Muscle of leg (tissue), 11 donors: ENCODE measurements around the gene DUSP22. TPM values are rescaled to one million over a fixed set of nuclear protein-coding genes. Genes with fewer than 3 reads are reported as not detected.
A peak's percentile ranks its signal among the peaks of the same experiment; 100 is the strongest.

Experiments
- DNase-seq: peaks from one replicate; pipeline ENCODE4 v3.0.0; 2013
- H3K27ac ChIP-seq: one replicate; pipeline ENCODE4 v1.5.1; 2013; ENCODE audit warnings: mild to moderate bottlenecking, low read length, control low read depth
- H3K27me3 ChIP-seq: one replicate; pipeline ENCODE4 v1.6.1; 2013; ENCODE audit warnings: low read length; ENCODE audit not compliant: control insufficient read depth, insufficient read depth
- H3K36me3 ChIP-seq: one replicate; pipeline ENCODE4 v1.6.1; 2013; ENCODE audit warnings: low read length; ENCODE audit not compliant: control insufficient read depth, insufficient read depth
- H3K4me1 ChIP-seq: one replicate; pipeline ENCODE4 v1.6.1; 2013; ENCODE audit warnings: low read length; ENCODE audit not compliant: control insufficient read depth, insufficient read depth
- H3K4me3 ChIP-seq: one replicate; pipeline ENCODE4 v1.5.1; 2013; ENCODE audit warnings: low read length, control low read depth
- H3K9me3 ChIP-seq: replicated peaks from 2 replicates; pipeline ENCODE4 v1.6.1; 2013; ENCODE audit warnings: low read depth, low read length; ENCODE audit not compliant: control insufficient read depth
- WGBS: methylation state at CpG from one replicate; pipeline ENCODE4 v1.1.5; 2013; ENCODE audit warnings: missing lambda C conversion rate; ENCODE audit not compliant: insufficient coverage; 5-methylcytosine and 5-hydroxymethylcytosine counted together
- polyA plus RNA-seq, 8 donors: library from polyadenylated mRNA; unstranded; fragments of 120-200 nt; gene quantifications; one replicate each; pipeline versions ENCODE4 v1.2.1 to v1.2.3, GENCODE V29; 2013; ENCODE audit warnings: inconsistent platforms in 1 of 8, low replicate concordance in 1 of 8; ENCODE audit not compliant: insufficient read length in 8 of 8, insufficient read depth in 1 of 8
- total RNA-seq: library from RNA; stranded (reverse); fragments of 120-200 nt; gene quantifications from one replicate; pipeline ENCODE4 v1.2.4, GENCODE V29; 2013

The DUSP22 gene
- total and polyA plus RNA-seq, 9 donors, result 20.7 to 35.5 (median 28.9) TPM

DNA sequence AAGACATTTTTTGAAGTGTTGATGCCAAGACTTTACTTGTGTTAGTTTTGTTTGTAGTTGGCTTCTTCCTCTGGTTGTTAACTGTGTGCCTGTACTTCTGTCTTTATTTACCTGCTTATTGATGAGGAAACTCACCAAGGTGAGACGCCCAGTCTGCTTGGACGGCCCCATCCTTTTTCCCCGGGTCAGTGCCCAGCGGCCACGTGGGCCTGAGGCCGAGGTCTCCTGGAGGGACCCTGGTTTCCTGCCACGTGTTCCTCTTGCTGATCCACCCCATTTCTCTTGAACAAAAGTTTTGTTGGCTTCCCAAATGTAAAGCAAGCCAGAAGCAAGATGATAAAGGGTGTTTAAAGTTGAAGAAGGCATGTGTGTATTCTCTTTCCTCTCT, 24.8 kb downstream of the DUSP22 start:
- H3K27me3 ChIP-seq, result no peaks in the 10 kb centered on the region
- no peak overlapping the region for H3K4me3 ChIP-seq
- DNase-seq, result no peak
- peaks cover 5% of the 10 kb centered on the region for H3K9me3 ChIP-seq
- WGBS, result 65% methylated on average over 7 of the region's 7 CpGs
- H3K4me1 ChIP-seq, result peaks cover 14% of the 10 kb centered on the region
- no peak overlapping the region for H3K27ac ChIP-seq
- no peaks in the 10 kb centered on the region for H3K36me3 ChIP-seq

DNA sequence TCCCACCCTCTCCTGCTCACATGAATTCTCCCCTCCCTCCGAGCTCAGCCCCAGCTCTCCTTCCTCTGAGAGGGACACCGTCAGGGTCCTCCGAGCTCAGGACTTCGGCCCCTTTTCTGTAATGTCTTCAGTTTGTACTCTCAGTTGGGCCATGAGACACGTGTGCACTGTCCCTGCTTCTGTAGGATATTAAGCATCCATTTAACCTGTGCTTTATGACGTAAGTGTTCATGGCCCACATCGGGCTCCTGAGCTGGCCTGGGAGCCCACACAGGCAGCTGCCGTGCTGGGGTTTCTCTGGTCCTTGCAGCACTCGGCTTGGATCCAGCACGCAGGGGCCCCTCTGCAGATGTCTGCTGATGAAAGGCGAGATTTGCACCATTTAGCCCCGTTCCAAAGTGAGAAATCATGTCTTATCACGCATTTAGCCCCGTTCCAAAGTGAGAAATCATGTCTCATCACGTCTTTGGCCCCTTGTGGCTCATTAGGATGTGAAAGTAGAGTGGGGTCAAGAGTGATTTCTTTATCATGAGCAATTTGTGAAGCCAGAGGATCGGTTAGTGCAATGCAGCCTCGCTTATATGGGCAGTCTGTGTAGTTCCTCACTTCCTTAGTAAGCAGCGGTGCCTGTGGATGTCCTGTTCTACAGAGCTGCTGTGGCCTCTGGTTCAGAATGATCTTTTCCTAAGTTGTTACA, 25.3 kb downstream of the DUSP22 start:
- no peaks in the 10 kb centered on the region for H3K36me3 ChIP-seq
- H3K4me1 ChIP-seq, result peaks cover 14% of the 10 kb centered on the region
- WGBS, result 61% methylated on average over 18 of the region's 18 CpGs
- no peaks in the 10 kb centered on the region for H3K27me3 ChIP-seq
- DNase-seq, result no peak
- no peak overlapping the region for H3K27ac ChIP-seq
- no peak overlapping the region for H3K4me3 ChIP-seq
- H3K9me3 ChIP-seq, result peaks cover 5% of the 10 kb centered on the region

DNA sequence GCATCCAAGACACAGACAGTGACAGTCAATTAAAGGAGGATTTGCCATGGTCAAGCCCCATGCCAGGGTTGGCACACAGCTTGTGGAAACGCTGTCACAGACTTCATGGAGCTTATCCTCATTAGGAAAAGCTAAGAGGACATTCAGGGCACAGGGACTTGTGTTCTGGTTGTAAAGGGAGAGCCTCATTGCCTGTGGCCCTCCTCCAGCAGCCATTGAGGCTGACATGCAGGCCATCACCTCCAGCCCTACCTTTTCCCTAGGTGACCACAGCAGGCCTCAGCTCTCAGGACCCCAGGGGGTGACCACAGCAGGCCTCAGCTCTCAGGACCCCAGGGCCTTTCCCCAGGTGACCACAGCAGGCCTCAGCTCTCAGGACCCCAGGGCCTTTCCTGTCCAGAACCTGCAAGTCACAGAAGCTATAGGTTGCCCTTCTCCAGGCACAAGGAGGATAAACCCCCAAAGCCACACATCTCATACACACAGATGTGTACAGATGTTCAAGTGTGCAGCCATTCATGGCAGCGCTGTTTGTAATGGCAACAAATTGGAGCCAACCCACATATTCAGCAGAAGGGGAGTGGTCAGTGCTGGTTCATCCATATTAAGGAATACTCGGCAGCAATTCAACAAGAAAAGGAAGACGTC, 26.1 kb downstream of the DUSP22 start:
- no peaks in the 10 kb centered on the region for H3K27me3 ChIP-seq
- H3K9me3 ChIP-seq, result peaks cover 5% of the 10 kb centered on the region
- 56% methylated on average over 2 of the region's 4 CpGs for WGBS
- H3K4me3 ChIP-seq, result no peak overlapping the region
- H3K36me3 ChIP-seq, result no peaks in the 10 kb centered on the region
- DNase-seq, result peak; percentile 40
- H3K4me1 ChIP-seq, result peaks cover 16% of the 10 kb centered on the region
- no peak overlapping the region for H3K27ac ChIP-seq

DNA sequence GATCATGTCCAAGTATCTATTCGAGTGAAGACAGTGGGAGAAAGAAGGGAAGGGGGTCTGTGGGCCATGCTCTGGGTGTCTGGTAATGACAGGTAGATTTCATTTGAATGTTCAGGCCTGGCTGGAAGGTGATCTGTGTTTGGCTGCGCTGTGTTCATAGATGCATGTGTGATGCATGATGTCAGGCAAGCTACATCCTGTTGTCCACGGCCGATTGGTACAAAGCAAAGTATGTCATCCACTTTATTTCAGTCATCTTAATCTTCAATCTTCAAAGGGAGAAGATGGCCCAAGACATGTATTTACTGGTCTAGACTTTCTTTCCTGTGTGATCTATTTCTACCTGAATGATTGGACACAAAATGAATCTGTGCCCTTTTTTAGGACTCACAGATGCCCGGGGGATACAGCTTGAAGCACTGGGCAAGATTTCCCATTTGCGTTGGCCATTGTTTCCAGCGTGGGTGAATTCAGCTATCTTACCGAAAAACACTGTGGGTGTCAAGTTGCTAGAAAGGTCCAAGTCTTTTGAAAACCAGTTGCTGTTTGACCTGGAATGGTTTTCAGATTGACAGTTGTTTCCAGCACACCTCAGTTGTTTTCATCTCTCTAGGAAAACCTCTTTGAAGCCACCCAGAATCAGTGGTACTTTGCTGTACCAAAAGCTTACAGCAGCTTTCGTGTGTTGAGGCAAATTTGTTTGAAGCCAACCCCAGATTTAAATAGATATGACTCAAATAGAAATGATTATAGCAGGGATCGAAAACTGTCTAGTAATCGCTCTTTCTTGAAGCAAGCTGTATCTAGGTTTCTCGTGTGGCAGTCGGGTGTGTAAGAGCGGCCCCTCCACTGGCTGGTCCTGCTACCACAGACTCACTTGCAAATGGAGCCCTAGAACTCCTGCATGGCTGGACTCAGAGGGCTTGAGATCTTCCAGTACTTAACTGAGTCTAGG, 27.2 kb downstream of the DUSP22 start:
- DNase-seq, result no peak
- WGBS, result 84% methylated on average over 11 of the region's 14 CpGs
- Histone ChIP-seq H3K9me3 (peaks cover 12% of the 10 kb centered on the region), H3K4me1 (peaks cover 25% of the 10 kb centered on the region), H3K27ac (no peak overlapping the region), H3K27me3 (no peaks in the 10 kb centered on the region), H3K4me3 (no peak overlapping the region), H3K36me3 (no peaks in the 10 kb centered on the region)

DNA sequence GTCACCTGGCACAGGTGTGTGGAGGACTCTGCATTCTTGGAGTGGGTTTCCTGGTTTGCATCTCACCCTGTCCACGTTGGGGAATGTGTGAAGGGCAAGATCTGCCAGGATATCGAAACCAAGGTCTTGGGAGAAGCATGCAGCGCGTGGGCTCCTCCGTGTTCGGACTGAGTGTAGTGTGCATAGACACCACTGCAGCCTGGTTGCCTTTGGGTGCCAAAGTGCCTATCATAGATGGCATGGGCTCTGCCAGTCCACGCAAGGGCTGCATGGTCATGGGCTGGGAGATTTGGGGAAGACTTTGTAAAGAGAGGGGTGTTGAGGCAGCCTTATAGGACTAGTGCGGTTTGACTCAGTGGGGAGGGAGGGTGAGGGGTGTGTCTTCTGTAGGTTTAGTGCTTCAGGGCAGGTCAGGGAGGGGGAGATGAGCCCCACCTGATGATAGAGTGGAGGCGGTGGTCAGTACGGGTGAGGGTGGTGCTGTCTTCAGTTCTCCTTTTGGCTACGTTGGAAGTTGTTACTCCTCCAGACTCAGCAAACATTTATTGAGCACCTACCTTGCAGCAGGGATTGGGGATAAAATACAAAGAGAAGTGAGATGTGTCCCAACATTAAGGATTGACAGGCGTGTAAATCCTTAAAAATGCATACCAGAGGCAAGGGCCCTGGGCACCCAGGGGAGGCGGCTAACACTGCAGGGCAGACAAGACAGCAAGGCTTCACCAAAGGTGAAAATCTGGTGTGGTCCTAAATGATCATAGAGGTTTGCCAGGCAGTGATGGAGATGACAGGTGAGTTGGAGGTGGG, 28.3 kb downstream of the DUSP22 start:
- H3K4me3 ChIP-seq, result no peak overlapping the region
- H3K4me1 ChIP-seq, result peaks cover 28% of the 10 kb centered on the region
- 89% methylated on average over 12 of the region's 13 CpGs for WGBS
- peaks cover 16% of the 10 kb centered on the region for H3K9me3 ChIP-seq
- DNase-seq, result no peak
- H3K27me3 ChIP-seq, result no peaks in the 10 kb centered on the region
- H3K27ac ChIP-seq, result no peak overlapping the region
- no peaks in the 10 kb centered on the region for H3K36me3 ChIP-seq

DNA sequence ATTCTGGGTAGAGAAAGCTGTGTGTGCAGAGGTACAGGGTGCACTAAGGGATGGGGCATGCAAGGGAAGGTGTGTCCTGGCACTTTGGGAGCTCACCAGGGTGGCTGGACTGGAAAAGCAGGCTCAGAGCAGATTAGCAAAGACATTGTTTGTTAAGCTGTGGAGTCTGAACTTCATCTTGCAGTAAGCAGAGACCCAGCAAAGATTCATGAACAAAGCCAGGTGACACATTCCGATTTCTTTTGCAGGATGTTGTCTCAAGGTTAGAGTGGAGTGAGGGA, 28.8 kb downstream of the DUSP22 start:
- Histone ChIP-seq H3K36me3 (no peaks in the 10 kb centered on the region), H3K27me3 (no peaks in the 10 kb centered on the region), H3K27ac (no peak overlapping the region), H3K4me1 (peaks cover 26% of the 10 kb centered on the region), H3K4me3 (no peak overlapping the region), H3K9me3 (peaks cover 16% of the 10 kb centered on the region)
- no peak for DNase-seq
- WGBS, result 84% methylated on average over 1 of the region's 1 CpG

DNA sequence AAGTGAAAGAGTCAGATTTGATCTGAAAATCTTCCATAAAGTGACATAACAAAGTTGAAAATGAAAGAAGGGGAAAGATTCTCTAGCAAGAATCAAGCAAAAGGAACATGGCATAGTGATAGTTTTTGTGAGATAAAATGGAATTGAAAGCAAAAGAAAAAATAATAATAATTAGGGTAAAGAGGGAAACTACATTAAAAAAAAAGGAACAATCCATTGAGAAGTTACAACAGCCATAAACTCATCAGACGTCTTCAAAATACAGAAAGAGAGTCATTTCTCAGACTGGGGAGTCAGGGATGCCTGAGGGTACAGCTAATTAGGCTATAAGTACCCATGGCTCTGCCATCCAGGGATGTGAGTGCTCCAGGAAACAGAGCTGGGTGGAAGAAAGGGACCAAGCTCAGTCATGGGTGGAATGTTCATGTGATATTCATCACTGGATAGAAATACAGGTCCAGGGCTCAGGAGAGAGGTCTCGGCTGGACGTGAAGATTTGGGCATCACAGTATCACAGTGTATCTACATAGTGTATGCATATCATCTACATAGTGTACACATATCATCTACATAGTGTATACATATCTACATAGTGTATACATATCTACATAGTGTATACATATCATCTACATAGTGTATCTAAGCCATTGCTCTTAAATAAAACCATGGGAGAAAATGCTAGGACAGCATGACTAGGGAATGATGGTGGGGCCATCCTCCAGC, 29.4 kb downstream of the DUSP22 start:
- no peak overlapping the region for H3K4me3 ChIP-seq
- WGBS, result no CpG with 5 or more reads among the region's 3 CpGs
- peaks cover 2% of the 10 kb centered on the region for H3K36me3 ChIP-seq
- no peaks in the 10 kb centered on the region for H3K27me3 ChIP-seq
- H3K4me1 ChIP-seq, result peaks cover 26% of the 10 kb centered on the region
- H3K27ac ChIP-seq, result no peak overlapping the region
- H3K9me3 ChIP-seq, result peaks cover 16% of the 10 kb centered on the region
- no peak for DNase-seq

DNA sequence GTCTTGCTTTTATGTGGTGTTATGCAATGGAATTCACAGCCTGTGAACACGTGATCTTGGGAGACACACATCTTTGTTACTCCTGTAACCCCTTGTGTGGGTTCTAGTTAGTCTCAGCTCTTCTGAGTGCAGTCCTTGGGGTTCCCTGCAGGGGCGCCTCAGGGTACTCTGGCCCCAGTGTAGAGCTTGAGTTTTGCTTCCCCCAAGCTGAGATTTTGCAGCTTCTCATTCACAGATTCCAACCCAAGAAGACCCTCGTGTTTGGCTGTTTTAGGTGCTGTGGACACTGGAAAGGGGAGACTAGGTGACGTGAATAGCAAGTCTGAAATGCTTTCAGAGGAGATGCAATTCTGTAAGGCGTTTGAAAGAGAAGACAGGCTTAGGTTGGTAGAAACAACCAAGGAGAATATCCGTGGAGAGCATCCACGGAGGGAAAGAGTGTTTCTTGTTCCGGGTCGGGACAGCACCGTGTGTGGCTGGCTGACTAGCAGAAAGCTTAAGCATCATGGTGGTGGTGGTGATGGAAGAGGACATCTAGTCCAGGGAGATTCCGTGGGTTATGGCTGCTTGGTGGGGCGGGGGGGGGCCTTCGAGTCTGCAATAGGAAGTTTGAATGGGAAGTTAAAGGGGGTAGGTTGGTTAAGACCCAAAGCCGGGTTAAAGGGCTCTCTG, 30.1 kb downstream of the DUSP22 start:
- Histone ChIP-seq H3K36me3 (peaks cover 3% of the 10 kb centered on the region), H3K27ac (no peak overlapping the region), H3K4me3 (no peak overlapping the region), H3K27me3 (no peaks in the 10 kb centered on the region), H3K4me1 (peaks cover 27% of the 10 kb centered on the region), H3K9me3 (peaks cover 20% of the 10 kb centered on the region)
- DNase-seq, result no peak
- 76% methylated on average over 12 of the region's 14 CpGs for WGBS
